ENCODE measurements around the gene SMURF1.
A peak's percentile ranks its signal among the peaks of the same experiment; 100 is the strongest.
"Not testable (repeated sequence)": the region's sequence is repeated elsewhere in the genome, so short reads cannot be mapped to it uniquely, and the experiment has no call there.

SMURF1 gene

DNA sequence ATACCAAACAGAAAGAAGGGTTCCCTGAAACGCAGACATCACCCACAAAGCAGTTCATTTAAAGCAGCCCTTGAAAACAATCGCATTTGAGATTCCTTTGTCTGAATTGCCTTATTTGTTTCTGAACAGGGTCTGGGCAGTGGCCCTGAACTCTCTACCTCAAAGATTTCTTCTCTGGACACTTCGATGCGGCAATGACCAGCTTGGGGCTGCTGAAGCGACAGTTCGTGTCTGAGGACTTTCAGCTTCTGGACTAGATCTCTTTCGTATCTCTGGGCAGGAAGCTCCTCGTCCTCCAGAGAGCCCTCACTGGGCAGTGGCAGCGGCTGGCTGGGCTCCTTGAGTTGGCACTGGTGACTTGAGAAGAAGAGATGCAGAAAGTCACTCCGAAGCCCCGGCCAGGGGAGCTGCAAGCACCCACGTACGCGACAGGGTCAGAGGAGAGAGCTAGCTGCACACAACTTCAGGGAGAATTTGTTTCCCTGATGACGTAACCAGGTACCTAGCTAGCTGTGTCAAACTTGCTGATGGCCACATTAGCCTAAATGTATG is 96.3 kb downstream of the SMURF1 start:
- no peak for DNase-seq (ENCODE audit: low spot score)

DNA sequence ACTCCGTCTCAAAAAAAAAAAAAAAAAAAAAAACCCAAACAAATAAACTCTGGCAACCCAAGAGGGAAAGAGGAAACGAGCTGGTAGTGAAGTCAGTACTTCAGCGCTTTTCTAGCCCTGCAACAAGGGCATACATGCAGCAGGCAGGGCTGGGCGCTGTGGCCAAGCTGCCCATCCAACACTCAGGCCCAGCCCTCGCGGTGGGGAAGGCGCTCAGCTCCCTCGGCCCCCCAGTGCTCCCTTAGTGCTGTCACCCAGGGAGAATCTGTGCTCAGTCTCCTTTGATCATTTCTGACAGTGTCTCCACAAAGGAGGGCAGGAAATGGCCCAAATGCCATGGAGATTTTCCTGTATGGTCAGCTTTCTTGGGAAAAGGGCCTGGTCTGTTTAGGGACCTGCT is 97.2 kb downstream of the SMURF1 start:
- no peak for DNase-seq (ENCODE audit: low spot score)

DNA sequence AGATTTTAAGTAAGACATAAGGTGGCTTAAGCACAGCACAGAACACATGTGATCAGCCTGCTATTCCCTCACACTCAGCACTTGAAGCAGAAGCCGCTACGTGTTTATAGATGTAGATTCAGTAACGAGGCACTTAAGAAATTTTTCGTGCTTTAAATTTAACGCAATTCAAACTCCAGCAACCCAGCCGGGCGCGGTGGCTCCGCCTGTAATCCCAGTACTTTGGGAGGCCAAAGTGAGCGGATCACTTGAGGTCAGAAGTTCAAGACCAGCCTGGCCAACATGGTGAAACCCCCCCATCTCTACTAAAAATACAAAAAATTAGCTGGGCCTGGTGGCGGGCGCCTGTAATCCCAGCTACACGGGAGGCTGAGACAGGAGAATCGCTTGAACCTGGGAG is 97.6 kb downstream of the SMURF1 start:
- not testable (repeated sequence) for DNase-seq (ENCODE audit: low spot score)

DNA sequence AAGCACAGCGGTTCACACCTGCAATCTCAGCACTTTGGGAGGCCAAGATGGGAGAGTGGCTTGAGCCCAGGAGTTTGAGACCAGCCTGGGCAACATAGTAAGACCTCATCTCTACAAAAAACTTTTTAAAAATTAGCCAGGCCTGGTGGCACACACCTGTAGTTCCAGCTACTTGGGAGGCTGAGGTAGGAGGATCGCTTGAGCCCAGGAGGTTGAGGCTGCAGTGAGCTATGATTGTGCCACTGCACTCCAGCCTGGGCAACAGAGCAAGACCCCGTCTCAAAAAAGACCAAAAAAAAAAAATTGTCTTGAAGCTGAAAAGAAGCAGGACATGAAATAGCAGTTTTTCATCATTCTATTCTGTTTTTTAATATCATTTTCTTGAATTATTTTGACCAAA is 99.0 kb downstream of the SMURF1 start:
- not testable (repeated sequence) for DNase-seq (ENCODE audit: low spot score)

DNA sequence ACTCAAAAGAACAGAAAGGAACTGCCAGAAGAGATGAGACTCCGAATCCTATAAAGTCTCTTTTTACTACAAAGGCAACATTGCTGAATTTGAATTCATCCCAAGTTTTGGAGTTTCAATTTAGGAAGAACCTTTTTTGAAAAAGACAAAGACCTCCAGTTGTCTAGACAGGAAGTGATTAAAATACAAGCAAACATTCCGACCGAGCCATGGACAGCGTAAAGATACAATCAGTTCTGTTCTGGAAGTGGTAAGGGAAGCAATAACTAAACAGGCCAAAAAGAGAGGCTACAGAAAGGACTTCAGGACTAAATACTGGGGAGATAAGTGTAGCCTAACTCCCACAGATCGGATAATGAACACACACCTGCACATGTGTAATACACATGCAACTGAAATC is 101.0 kb downstream of the SMURF1 start:
- DNase-seq (ENCODE audit: low spot score) = no peak

DNA sequence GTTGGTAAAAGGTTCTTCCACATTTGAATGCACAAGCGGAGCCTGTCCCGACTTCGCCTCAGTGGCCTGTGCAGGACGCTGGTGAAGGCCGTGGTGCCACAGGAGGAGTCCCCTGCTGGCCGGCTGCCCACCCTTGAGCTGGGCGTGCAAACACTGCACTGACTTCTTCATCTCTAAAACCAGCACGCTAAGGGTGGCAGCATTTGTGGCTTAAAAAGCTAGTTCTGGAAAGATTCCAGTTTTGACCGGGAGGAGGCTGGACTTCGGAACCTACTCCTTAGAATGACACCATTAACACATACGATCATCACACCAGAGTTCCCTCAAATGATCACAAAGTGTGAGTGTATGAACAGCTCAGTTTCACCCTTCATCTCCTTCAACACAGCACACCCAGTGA is 102.4 kb downstream of the SMURF1 start:
- DNase-seq (ENCODE audit: low spot score) = no peak

DNA sequence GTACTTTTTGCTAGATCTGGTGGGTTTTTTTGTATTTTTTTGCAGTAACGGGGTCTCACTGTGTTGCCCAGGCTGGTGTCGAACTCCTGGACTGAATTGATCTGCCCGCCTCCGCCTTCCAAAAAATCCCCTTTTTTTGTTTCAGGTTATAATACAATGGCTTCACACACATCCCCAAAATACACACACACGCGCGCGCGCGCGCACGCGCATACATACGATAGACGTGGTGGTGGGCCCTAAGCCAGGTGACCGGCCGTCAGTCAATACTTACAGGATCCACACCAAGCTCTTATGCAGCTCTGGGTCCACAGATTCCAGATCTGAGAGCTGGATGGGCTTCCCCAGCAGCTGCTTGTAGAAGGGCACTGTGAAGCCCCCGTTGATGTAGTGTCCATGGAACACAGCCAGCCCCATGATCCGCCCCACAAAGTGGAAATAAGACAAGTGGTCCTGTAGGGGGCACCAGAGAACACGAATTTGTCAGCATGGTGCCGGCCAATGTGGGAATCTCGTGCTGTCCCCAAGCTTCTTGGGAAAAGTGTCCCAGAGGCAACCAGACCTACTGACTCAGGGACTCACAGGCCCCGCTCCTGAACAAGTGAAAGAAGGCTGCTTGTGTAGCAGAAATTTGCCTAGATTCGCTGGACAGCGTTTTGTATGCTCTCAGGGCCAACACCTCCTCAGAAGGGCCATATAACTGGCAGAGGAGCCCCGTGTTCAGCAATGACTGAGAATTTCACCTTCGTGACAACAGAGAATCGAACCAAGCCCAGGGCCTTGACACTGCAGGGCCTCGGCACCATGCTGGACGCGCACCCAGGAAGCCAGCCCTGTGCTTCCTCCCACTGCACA is 103.6 kb downstream of the SMURF1 start:
- peak; percentile 81 for DNase-seq (ENCODE audit: low spot score)

DNA sequence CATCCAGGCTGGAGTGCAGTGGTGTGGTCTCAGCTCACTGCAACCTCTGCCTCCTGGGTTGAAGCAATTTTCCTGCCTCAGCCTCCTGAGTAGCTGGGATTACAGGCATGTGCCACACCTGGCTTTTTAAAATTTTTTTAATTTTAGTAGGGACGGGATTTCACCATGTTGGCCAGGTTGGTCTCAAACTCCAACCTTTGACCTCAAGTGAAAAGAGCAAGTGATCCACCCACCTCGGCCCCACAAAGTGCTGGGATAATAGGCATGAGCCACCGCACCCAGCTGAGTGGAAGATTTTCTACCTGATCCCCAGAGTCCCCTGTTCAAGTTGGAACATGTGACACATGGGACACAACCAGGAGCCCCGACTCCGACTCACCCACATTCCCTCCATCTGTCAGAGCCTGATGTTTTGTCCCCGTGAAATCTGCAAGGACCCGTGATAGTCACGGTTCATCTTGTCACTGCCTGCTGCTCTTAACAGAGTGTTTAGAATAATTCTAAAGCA is 104.5 kb downstream of the SMURF1 start:
- DNase-seq (ENCODE audit: low spot score) = no peak

DNA sequence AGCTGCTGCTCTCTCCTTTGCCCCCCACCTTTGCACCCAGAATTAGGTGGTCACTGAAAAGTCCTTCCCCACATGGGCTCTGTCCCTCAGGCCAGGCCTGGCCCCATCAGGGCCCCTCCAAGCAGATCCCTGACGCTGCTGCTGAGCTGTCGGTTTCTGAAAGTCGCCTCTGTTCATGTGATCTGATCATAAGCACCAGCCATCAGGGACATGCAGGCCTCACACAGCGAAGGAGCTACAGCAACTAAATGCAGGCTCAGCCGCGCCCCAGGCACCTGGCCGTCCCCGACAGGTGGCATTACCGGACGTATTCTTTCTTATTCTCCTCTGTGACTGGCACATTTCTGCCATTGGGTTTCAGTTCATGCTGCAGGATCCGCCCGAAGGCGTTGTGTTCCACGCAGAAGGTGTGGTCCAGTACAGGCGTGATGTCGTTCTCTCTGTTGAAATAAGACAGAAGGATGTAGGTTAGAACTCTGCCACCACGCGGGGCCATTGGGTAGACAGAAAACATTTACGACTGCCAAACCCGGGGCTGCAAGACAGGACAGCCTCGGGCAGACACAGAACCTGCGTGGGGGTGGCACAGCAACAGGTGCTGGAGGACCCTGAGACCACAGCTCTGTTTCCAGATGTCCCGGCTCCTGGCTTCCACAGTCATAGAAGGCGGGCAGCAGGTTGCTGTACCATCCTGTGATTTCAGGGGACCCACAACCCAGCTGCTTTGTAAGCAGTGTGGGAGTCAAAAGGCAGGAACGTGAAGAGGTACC is 105.6 kb downstream of the SMURF1 start:
- no peak for DNase-seq (ENCODE audit: low spot score)

DNA sequence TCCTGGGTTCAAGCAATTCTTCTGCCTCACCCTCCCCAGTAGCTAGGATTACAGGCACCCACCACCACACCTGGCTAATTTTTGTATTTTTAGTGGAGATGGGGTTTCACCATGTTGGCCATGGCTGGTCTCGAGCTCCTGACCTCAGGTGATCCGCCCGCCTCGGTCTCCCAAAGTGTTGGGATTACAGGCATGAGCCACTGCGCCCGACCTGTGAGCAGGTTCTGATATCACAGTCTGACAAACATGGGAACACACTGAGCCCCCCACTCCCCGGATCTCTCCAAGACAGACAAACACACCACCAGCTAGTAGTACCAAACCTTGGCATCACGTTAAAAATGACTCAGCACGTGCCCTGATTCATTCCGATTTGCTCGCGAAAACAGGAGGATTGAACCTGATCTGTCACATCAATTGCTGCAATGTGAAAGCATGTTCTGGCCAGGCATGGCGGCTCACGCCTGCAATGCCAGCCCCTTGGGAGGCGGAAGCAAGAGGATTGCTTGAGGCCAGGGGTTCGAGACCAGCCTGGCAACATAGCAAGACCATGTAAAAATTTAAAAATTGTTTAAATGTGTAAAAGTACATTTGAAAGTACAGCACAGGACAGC is 106.5 kb downstream of the SMURF1 start:
- no peak for DNase-seq (ENCODE audit: low spot score)

DNA sequence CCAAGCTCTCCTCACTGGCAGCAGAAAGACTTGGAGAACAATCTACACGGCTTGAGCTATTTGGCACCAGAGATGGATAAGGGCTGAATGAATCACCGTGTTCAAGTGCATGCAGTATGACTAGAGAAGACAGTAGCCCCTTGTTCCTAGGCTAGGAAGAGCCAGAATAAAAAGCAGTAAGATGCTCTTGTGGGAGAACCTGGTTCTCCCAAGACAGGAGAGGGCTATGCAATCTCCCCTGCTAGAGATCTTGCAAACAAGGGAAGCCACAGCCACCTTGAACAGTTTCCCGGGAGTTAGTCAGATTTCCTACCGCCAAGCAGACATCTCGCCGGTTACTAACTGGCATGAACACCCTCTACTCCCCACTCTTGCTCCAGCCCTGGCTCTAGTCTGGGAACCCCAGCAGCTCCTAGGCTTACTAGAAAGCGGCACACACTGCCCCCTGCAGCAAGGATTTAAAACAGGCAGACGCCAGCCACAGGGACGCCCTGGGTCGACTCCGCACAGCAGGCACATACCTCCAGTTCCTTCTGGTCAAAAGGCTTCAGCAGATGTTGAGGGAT is 107.3 kb downstream of the SMURF1 start:
- DNase-seq (ENCODE audit: low spot score) = no peak

DNA sequence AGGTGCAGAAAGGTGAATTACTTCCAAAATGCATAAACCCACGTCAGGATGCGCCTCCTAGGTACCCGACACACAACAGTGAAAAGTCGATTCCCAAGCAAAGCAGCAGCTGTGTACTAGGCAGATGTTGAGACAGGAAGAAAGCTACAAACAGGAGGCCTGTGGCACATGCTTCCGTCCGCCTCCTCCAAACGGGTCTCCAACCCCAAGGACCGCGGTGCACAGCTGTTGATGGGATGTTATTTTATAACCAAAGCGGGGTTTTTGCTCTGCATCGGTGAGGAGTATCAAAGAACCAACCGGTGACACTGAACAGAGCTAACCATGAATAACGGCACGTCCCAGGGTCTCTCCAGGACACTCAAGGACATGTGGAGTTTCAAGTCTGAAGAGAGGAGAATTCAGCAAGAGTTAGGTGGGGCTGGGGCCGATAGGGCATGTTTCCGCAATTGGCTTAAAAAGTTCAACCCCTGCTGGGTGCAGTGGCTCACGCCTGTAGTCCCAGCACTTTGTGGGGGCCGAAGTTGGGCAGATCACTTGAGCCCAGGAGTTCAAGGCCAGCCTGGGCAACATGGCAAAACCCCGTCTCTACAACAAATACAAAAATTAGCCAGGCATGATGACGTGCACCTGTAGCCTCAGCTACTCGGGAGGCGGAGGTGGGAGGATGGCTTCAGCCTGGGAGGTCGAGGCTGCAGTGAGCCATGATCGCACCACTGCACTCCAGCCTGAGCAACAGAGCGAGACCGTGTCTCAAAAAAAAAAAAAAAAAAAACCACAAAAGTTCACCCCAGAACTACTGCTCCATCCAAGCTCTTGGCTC is 108.0 kb downstream of the SMURF1 start:
- DNase-seq (ENCODE audit: low spot score) = no peak

DNA sequence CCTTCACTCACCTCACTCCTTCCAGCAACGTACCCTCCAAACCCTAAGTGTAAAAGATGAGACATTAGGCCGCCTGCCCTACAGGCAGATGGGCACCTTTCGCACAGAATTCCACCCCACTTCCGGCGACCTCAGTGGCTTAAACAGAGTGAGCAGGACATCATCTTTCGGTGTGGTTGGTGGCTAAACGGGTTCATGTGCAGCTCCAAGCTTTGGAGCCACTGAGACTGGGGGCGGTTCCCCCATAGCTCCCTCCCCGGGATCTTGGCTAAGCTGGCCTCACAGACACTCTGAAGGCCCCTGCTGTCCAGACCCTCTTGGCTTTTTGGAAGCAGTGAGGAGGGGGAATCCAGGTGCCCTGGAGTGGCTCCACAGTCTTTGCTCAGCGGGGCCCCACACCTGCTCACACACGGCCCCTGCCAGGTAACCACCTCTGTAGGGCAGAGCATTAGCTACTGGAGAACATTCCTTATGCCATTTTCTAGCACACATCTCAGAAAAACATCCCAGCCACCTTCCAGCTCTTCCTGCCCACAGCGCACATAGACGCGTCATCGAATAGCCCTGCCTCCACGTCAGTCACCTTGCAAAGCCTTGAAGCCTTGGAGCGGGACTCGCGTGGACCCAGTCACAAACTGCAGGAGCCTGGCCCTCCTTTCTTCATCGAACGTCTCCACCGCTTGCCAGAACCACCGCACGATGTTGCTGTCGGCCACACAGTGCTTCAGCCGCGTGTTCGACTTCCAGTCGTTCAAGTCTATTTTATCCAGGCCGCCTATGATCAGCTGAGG is 108.8 kb downstream of the SMURF1 start:
- DNase-seq (ENCODE audit: low spot score) = no peak

DNA sequence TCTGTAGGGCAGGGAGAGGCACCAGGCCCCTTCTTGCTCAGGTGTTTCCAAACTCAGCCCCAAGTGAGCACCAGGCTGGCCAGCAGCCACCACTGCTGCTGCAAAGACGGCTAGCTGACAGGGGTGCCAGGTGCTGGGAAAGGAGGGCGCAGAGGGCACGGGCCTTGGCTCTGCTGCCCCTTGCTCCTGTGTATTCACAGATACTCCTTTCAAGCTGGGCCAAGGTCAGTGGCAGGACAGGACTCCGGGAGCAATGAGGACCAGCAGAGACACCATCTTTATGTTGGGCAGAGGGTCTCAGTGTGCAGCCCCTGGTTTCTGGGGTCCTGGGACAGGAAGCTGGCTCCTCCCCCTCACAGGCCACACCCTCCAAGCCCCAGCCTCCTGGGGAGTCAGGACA is 110.1 kb downstream of the SMURF1 start:
- no peak for DNase-seq (ENCODE audit: low spot score)

DNA sequence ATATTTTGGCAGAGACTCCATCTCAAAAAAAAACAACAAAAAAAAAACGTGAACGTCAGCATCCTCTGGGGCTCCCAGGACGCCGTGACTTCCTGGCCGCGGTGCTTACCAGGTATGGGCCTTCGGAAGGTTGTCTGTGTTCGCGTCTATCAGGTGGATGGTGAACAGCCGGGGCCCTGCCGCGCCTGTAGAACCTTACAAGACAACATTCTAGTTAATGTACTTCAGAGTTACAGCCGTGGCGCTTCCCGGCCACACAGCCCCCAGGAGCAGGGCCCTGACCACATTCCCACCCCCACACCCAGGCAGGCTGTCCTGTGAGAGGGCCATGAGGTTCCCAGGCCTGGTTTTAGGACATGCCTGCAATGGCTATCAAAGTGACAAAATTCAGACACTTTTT is 111.0 kb downstream of the SMURF1 start:
- DNase-seq (ENCODE audit: low spot score) = no peak

DNA sequence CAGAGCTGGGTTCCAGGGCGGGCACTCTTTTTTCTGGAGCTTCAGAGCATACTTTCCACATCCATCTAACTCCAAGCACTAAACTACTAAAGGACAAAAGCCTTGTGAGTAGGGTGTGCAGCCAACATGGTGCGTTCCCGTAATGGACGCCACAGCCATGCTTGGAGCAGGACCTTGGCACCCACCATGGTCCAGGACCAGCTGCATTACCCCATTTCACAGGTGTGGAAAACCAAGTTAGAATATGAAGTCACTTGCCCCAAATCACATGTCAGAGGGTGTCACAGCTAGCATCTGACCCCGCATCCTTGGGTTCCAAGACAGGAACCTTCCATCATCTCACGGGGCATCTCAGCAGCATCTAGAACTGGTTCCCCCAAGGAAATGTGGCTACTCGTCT is 112.4 kb downstream of the SMURF1 start:
- DNase-seq (ENCODE audit: low spot score) = no peak

DNA sequence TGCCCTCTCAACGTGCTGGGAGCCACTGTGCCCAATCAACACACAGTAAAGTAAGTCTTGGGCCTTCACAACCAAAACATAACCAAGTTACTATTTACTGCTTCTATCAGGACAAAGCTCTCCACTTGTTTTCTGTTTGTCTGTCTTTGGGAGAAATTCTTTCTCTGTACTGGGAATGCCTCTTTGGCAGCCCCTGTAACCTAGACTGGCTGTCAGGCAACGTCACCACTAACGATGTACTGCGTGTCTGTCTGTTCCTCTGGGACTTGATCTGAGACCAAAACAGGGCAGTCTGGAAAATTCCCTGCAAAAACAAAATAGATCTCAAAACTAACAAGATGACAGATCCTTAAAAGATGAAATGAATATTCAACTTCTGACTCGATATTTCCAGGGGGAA is 113.0 kb downstream of the SMURF1 start:
- DNase-seq (ENCODE audit: low spot score) = no peak

DNA sequence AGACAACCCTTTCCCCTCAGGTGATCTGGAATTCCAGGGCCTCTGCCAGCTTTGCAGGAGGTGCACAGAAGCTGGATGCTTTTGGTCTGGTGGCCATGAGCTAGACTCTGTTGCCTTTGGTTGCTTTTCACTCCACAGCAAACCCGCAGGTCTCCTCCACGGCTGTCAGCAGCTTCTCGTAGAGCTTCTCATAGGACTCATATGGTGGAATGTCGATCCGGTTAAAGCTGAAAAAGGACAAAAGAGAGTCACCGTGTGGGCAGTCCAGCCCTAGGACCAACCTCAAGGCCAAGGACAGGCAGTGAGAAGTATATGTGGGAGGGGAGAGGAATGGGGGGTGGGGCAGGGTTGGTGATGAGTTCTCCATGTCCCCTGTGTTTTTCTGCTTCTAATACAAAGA is 113.5 kb downstream of the SMURF1 start:
- DNase-seq (ENCODE audit: low spot score) = no peak

DNA sequence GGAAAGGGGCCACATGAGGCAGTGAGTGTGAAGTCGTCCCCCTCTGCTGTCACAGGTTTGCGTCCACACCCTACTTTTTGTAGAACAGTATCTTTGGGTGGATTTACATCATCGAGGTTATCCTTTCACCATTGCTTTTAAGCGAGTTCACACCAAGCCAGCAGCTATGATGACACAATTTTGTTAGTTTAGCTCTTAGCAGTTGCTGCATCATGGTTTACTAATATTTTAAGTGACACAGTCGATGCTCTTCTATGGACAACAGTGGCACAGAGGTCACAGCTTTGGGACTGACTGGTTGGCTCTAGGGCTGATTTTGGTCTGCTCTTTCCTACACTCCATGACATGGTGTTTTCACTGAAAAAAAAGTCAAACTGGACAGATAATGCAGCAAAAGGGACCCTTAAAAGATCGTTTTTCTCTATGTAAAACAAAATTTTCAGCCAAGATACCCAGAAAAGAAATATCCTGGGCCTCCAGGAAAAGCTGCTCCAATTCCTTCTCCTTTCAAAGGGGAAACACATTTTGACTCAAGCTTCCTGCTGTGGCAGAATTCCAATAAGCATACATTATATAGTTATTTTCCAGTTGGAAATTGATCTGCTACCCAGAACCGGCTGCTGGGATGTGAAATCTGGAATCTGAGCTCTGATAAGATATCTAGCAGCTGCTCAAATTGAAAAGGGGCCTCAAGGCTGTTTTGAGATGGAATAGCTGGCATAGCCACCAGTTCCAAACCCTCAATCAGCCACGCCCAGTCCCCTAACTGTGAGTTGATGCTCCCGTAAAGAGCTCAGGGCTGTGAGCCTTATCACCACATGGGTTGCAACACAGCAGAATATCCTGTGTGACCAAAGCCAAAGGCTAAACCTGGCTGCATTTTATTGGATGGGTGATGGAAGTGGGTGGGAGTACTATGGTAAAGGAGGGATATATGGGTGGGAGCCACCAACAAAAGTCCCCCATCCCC is 114.2 kb downstream of the SMURF1 start:
- no peak for DNase-seq (ENCODE audit: low spot score)
